ENCODE measurements around the gene RNF166. TPM values are rescaled to one million over a fixed set of nuclear protein-coding genes. Genes with fewer than 3 reads are reported as not detected.

RNF166 gene
- total RNA-seq, 2 donors from 2014 or later, result 11.6 to 30.3 TPM

DNA sequence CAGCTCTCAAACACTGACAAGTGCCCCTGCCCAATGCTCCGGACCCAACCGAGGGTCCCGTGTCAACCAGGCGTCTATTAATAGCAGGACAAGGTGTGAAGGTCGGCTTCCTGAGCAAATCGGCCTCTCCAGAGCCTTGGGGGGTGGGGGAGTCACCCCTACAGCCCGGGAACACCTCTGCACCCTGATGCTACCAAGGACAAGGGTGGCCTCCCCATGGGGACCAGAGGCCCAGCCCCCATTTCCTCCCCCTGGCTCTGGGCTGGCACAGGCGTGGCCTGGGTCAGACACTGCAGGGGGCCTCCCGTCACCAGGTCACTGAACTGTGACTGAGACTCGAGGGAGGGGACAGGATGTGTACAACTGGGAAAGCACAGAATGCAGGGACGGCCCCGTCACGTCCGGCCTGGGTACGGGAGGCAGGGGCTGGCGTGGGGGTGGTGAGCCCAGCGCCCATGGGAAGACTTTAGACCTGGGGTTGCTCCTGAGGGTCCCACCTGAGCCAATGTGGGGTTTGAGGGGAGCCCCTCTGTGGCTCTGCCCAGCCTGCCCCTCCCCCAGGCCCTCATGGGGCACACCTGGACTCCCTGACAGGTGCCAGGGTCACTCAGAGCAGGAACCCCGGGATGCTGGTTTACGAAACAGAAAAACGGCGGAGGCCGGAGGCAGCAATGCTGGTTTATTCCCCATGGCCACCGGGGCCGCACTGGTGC, 54.8 kb downstream of the RNF166 start:
- intact Hi-C loops (cut with DNase I), result no loop called here
- TF ChIP-seq CTCF (IDR thresholded peaks at IDR 0.05), result no peak
- TF ChIP-seq POLR2A (IDR thresholded peaks at IDR 0.05), result no peak
- TF ChIP-seq POLR2AphosphoS5 (IDR thresholded peaks at IDR 0.05), result no peak
- 43% methylated on average over 23 of the region's 24 CpGs for WGBS
- H3K27me3 ChIP-seq (replicated peaks; ENCODE audit: insufficient read depth), result no peaks in the 10 kb centered on the region
- H3K4me3 ChIP-seq, result peak overlapping the region; percentile 46 to 57
- H3K36me3 ChIP-seq, result peaks cover 0 to 5% of the 10 kb centered on the region in 2 donors
- H3K4me1 ChIP-seq (replicated peaks), result no peaks in the 10 kb centered on the region
- DNase-seq (ENCODE audit: low spot score), result no peak
- peak overlapping the region; percentile 13 to 26 for H3K27ac ChIP-seq
- no peaks in the 10 kb centered on the region for H3K9me3 ChIP-seq

GRCh38 chr16:88650749-88651275, 55.4 kb downstream of the RNF166 start, which contains the start of gene CYBA:
TSS of gene CYBA (minus strand) at chr16:88651053. CDS start at chr16:88651013, 40 bp downstream.
- under 1% methylated on average over 21 of the region's 41 CpGs for WGBS
- peaks cover 0 to 5% of the 10 kb centered on the region in 2 donors for H3K36me3 ChIP-seq
- H3K4me1 ChIP-seq (replicated peaks), result no peaks in the 10 kb centered on the region
- intact Hi-C loops (cut with DNase I), result no loop called here
- H3K9me3 ChIP-seq, result no peaks in the 10 kb centered on the region
- H3K27me3 ChIP-seq (replicated peaks; ENCODE audit: insufficient read depth), result no peaks in the 10 kb centered on the region
- TF ChIP-seq POLR2AphosphoS5 (IDR thresholded peaks at IDR 0.05) (no peak), POLR2A (IDR thresholded peaks at IDR 0.05) (peak; percentile 68)
- H3K4me3 ChIP-seq, result peak within 1 kb of the TSS; percentile 46 to 57
- peak within 1 kb of the TSS; percentile 13 to 26 for H3K27ac ChIP-seq
- peak; percentile 41 for DNase-seq (ENCODE audit: low spot score)

DNA sequence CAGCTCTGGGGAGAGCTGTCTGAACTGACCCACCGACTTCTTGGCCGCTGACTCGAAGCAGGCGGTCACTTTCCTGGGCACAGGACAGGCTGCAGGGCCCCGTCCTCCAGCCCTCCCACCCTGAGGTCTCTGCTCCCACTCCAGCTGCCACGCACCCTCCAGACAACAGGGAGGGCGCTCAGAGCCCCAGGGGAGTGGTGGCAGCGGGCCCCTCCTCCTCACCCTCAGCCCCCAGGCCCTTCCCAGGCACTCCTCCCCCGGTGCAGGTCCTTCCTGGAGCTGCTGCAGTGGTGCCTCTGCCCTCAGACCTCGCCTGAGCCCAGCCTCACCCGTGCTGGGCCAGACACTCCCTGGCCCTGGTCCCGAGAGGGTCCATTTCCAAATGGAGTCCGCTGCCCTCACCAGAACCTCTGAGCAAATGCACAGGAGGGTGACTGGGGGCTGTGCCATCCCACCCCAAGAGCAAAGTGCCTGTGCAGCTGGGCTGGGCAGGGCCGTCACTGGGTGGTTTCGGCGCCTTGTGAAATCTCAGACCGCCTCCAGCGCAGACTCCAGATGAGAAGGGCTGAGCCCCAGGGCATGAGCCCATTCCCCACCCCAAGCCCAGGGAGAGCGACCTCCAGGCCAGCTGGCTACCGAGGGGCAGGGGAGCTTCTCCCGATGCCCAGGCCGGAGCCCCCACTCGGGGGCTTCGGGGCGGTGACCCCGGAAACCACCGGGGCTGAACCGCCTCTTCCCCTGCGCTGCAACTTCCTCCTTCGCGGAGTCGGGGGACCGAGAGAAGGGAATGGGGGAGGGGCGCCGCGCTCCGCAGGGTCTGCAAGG, 56.1 kb downstream of the RNF166 start:
- H3K36me3 ChIP-seq, result peaks cover 0 to 5% of the 10 kb centered on the region in 2 donors
- no peaks in the 10 kb centered on the region for H3K9me3 ChIP-seq
- no peaks in the 10 kb centered on the region for H3K27me3 ChIP-seq (replicated peaks; ENCODE audit: insufficient read depth)
- WGBS, result 20% methylated on average over 37 of the region's 37 CpGs
- H3K27ac ChIP-seq, result peak overlapping the region; percentile 13 to 26
- H3K4me3 ChIP-seq, result peak overlapping the region; percentile 46 to 57
- no peak for TF ChIP-seq CTCF (IDR thresholded peaks at IDR 0.05)
- TF ChIP-seq POLR2A (IDR thresholded peaks at IDR 0.05), result no peak
- no peak for TF ChIP-seq POLR2AphosphoS5 (IDR thresholded peaks at IDR 0.05)
- no peaks in the 10 kb centered on the region for H3K4me1 ChIP-seq (replicated peaks)
- DNase-seq (ENCODE audit: low spot score), result no peak
- intact Hi-C loops (cut with DNase I), result no loop called here

DNA sequence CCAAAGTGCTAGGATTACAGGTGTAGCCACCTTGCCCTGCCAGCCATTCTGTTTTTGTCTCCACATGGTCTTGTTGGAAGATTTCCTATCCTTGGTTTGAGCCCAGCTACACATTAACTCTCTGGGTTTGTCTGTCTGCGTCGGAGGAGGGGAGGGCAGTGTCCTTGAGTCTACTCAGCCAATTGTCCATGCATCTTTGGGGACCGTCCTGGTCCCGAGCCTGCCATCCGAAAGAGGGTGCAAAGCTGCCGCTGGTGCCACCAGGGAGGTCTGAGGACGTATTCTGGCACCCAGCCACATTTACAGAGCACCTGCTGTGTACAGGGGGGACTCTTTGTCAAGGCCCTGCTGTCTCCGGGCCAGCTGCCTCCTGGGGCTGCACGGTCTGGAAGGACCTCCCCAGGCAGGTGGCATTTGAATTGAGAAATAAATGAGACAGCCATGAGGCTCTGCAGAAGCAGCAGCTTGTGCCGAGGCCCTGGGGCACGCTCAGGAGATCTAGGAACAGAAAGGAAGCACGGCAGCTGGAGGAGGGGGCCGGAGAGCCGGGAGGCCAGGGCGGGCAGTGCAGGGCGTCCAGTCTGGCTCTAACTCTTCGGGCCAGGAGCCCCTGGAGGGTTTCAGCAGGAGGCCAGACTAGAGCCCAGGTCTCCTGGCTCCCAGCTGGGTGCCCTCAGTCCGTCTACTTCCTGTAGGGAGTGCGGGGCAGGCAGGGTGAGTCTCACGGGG, 56.8 kb downstream of the RNF166 start:
- Histone ChIP-seq H3K27ac (no peak overlapping the region), H3K4me3 (no peak overlapping the region), H3K9me3 (no peaks in the 10 kb centered on the region), H3K4me1 (replicated peaks) (no peaks in the 10 kb centered on the region), H3K27me3 (replicated peaks; ENCODE audit: insufficient read depth) (no peaks in the 10 kb centered on the region), H3K36me3 (peaks cover 0 to under 1% of the 10 kb centered on the region in 2 donors)
- intact Hi-C loops (cut with DNase I), result no loop called here
- 81% methylated on average over 18 of the region's 20 CpGs for WGBS
- TF ChIP-seq POLR2A (IDR thresholded peaks at IDR 0.05) (no peak), POLR2AphosphoS5 (IDR thresholded peaks at IDR 0.05) (no peak), CTCF (IDR thresholded peaks at IDR 0.05) (no peak)
- DNase-seq (ENCODE audit: low spot score), result no peak

All from prostate gland (tissue), 2 donors.